GM13976 (cell line): ENCODE measurements around the gene ZNF780A.
A peak's percentile ranks its signal among the peaks of the same experiment; 100 is the strongest.

Source experiments
- DNase-seq: peaks from one replicate; pipeline ENCODE4 v3.0.0; 2012; ENCODE audit warnings: low spot score
- CTCF ChIP-seq: IDR thresholded peaks from 2 replicates; pipeline ENCODE4 v1.5.1; 2012; ENCODE audit warnings: borderline replicate concordance, mild to moderate bottlenecking; ENCODE audit not compliant: insufficient read depth; ENCODE audit errors: extremely low read depth, missing control alignments, control extremely low read depth
- in situ Hi-C: fragments of 300-500 bp; cut with MboI; formaldehyde crosslinking; loops from one replicate; pipeline ENCODE4 v1.12.0; 2022; ENCODE audit warnings: low sequenced_read_pairs, mixed read lengths, inconsistent platforms; ENCODE audit not compliant: unreplicated experiment

The ZNF780A gene

GRCh38 chr19:40090241-40091204 is at the start of gene ZNF780A:
Gene ZNF780A (minus strand): TSS chr19:40090943. CDS start chr19:40084753, 6,190 bp downstream.
- TF ChIP-seq CTCF, result no peak
- in situ Hi-C loops, result no loop called here
- DNase-seq, result peak; percentile 79

GRCh38 chr19:40139533-40140287 is 49.0 kb upstream of the ZNF780A start:
- DNase-seq, result peak; percentile 44
- in situ Hi-C loops, result no loop called here
- TF ChIP-seq CTCF, result peak; percentile 60

GRCh38 chr19:40136818-40137217 is 46.1 kb upstream of the ZNF780A start:
- no peak for TF ChIP-seq CTCF
- in situ Hi-C loops, result no loop called here

GRCh38 chr19:40134866-40135265 is 44.1 kb upstream of the ZNF780A start:
- TF ChIP-seq CTCF, result no peak
- no peak for DNase-seq
- in situ Hi-C loops, result no loop called here

More at GRCh38 chr19:40136818-40137217, 46.1 kb upstream of the ZNF780A start:
- DNase-seq, result no peak

GRCh38 chr19:40133491-40133890 is 42.7 kb upstream of the ZNF780A start:
- in situ Hi-C loops, result no loop called here

More at GRCh38 chr19:40133491-40133890, 42.7 kb upstream of the ZNF780A start:
- TF ChIP-seq CTCF, result no peak
- no peak for DNase-seq
